HEK293 (cell line): ENCODE data around the gene SLC43A1.

Experiments used
- TCF7L2 ChIP-seq: IDR thresholded peaks from 2 replicates; pipeline ENCODE4 v1.6.1; 2011; ENCODE audit warnings: low read depth, mild to moderate bottlenecking, inconsistent platforms, low read length, moderate library complexity, borderline replicate concordance
- ZFHX2 ChIP-seq: fragments of 450-650 bp; formaldehyde crosslinking; conservative IDR thresholded peaks from 2 replicates; pipeline ENCODE4 v1.5.1; 2016; ENCODE audit warnings: missing biosample characterization, missing genetic modification characterization
- TF ChIP-seq, protein P1 (sequence below): fragments of 450-650 bp; formaldehyde crosslinking; IDR thresholded peaks from 2 replicates; pipeline ENCODE4 v1.5.1; 2016; ENCODE audit warnings: missing biosample characterization, missing genetic modification characterization
- TF ChIP-seq, protein P2 (sequence below): IDR thresholded peaks from 2 replicates; pipeline ENCODE4 v1.6.1; 2011; ENCODE audit warnings: mild to moderate bottlenecking, low read depth, low read length, borderline replicate concordance
- TF ChIP-seq, protein P3 (sequence below): fragments of 450-650 bp; formaldehyde crosslinking; IDR thresholded peaks from 2 replicates; pipeline ENCODE4 v1.5.1; 2016; ENCODE audit warnings: missing biosample characterization, missing genetic modification characterization

DNA sequence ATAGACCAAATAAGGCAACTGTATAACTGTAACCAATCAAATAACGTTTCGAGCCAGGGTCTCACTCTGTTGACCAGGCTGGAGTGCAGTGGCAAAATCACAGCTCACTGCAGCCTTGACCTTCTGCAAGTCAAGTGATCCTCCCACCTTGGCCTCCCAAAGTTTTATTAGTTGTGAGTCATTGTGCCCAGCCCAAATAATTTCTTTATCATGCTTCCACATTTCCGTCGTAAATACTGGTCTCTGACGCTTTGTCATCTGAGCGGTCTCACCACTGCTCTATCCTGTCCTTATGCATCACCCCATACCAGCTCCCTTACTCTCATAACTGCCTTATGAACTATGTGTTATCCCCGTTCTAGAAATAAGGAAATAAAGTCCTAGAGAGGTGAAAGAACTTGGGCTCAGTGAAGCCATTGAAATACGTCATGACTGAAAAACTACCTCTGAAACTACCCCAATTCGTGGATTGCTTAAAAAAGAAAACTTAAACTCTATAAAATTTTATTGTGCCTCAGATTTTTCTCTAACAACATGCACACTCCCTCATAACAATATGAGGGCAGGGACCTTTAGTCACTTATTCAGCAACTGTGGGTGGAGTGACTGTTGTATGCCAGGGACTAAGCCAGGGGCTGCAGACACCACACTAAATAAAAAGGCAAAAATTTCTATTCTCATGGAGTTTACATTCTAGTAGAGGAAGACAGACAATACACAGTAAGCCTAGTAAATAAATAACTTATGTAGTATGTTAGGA lies 71.0 kb downstream of the SLC43A1 start:
- TF ChIP-seq TCF7L2 (no peak), ZFHX2 (tag by site-specific recombination) (no peak)
- TF ChIP-seq, protein P1, sequence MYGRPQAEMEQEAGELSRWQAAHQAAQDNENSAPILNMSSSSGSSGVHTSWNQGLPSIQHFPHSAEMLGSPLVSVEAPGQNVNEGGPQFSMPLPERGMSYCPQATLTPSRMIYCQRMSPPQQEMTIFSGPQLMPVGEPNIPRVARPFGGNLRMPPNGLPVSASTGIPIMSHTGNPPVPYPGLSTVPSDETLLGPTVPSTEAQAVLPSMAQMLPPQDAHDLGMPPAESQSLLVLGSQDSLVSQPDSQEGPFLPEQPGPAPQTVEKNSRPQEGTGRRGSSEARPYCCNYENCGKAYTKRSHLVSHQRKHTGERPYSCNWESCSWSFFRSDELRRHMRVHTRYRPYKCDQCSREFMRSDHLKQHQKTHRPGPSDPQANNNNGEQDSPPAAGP (tag by site-specific recombination) = no peak
- TF ChIP-seq, protein P2, sequence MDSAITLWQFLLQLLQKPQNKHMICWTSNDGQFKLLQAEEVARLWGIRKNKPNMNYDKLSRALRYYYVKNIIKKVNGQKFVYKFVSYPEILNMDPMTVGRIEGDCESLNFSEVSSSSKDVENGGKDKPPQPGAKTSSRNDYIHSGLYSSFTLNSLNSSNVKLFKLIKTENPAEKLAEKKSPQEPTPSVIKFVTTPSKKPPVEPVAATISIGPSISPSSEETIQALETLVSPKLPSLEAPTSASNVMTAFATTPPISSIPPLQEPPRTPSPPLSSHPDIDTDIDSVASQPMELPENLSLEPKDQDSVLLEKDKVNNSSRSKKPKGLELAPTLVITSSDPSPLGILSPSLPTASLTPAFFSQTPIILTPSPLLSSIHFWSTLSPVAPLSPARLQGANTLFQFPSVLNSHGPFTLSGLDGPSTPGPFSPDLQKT = no peak
- TF ChIP-seq, protein P3, sequence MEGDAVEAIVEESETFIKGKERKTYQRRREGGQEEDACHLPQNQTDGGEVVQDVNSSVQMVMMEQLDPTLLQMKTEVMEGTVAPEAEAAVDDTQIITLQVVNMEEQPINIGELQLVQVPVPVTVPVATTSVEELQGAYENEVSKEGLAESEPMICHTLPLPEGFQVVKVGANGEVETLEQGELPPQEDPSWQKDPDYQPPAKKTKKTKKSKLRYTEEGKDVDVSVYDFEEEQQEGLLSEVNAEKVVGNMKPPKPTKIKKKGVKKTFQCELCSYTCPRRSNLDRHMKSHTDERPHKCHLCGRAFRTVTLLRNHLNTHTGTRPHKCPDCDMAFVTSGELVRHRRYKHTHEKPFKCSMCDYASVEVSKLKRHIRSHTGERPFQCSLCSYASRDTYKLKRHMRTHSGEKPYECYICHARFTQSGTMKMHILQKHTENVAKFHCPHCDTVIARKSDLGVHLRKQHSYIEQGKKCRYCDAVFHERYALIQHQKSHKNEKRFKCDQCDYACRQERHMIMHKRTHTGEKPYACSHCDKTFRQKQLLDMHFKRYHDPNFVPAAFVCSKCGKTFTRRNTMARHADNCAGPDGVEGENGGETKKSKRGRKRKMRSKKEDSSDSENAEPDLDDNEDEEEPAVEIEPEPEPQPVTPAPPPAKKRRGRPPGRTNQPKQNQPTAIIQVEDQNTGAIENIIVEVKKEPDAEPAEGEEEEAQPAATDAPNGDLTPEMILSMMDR (tag by site-specific recombination) = no peak
